K562 (cell line): ENCODE data around the gene MYH15. TPM values are rescaled to one million over a fixed set of nuclear protein-coding genes. Genes with fewer than 3 reads are reported as not detected.

Source experiments
- ATAC-seq: fragments of 200-7000 bp; cut with Tn5 transposase; 3 replicates; pipeline ENCODE4 v1.9.1; 2020; ENCODE audit warnings: moderate library complexity
- BruUV-seq: library from RNA; stranded (reverse); fragments of 400-500 nt; replicated peaks from 2 replicates; lab custom pipeline; 2021; lab: Mats Ljungman, UMichigan
- CTCF ChIA-PET: fragments of 300-600 bp; formaldehyde crosslinking; extraction: SDS; loops from one replicate; lab custom pipeline; 2021; ENCODE audit warnings: low intra/inter-chr PET ratio; lab: Yijun Ruan, JAX
- POLR2A ChIA-PET: fragments of 300-600, 350-650 bp; sonication (Branson Sonifier 250); formaldehyde crosslinking; extraction: SDS; loops from one replicate; lab custom pipeline; 2021; ENCODE audit warnings: antibody characterized with exemption, inconsistent platforms; lab: Yijun Ruan, JAX
- DNase-seq, 4 experiments: peaks; one replicate each; pipeline versions ENCODE4 v3.0.0 to v3.0.0-alpha.2; 2011 to 2018; ENCODE audit warnings: low spot score in 3 of 4, mixed read lengths in 3 of 4; ENCODE audit errors: extremely low read depth in 1 of 4
- FAIRE-seq: peaks from 2 replicates; lab custom pipeline; 2011; peaks lifted over from hg19 to GRCh38; lab: Jason Lieb, UNC
- H2AFZ ChIP-seq: 2 replicates; pipeline ENCODE4 v1.6.0; 2011; ENCODE audit warnings: low read depth, low read length, control low read depth, inconsistent platforms
- H3K27ac ChIP-seq: fragments of 200-600 bp; 3 replicates; pipeline ENCODE4 v1.8.0; 2011; ENCODE audit warnings: low read depth, mild to moderate bottlenecking, control low read depth, inconsistent platforms, low read length, moderate library complexity, mixed read lengths; ENCODE audit errors: extremely low read depth
- H3K27me3 ChIP-seq, 2 experiments: fragments of 300-600 bp in 1 of 2; 2 replicates in 1 of 2; 3 replicates in 1 of 2; pipeline versions ENCODE4 v1.6.0 to v1.8.0; 2011; ENCODE audit warnings: inconsistent platforms in 2 of 2, low read length in 2 of 2, mild to moderate bottlenecking in 1 of 2, mixed read lengths in 1 of 2, moderate library complexity in 1 of 2; ENCODE audit not compliant: control insufficient read depth in 2 of 2, insufficient read depth in 2 of 2
- H3K36me3 ChIP-seq: fragments of 300-600 bp; 3 replicates; pipeline ENCODE4 v1.8.0; 2011; ENCODE audit warnings: mild to moderate bottlenecking, low read length, inconsistent platforms; ENCODE audit not compliant: control insufficient read depth, insufficient read depth
- H3K4me1 ChIP-seq, 2 experiments: fragments of 200-600 bp in 1 of 2; replicated peaks in 1 of 2; 2 replicates in 1 of 2; 3 replicates in 1 of 2; pipeline versions ENCODE4 v1.5.1 to v1.8.0; 2011; ENCODE audit warnings: inconsistent platforms in 2 of 2, low read length in 2 of 2, mild to moderate bottlenecking in 1 of 2, mixed read lengths in 1 of 2, moderate library complexity in 1 of 2; ENCODE audit not compliant: control insufficient read depth in 2 of 2, insufficient read depth in 2 of 2
- H3K4me2 ChIP-seq: 2 replicates; pipeline ENCODE4 v1.6.1; 2011; ENCODE audit warnings: low read length, control low read depth, inconsistent platforms, mixed read lengths; ENCODE audit not compliant: insufficient read depth
- H3K4me3 ChIP-seq: fragments of 200-600 bp; sonication (generic), shearing (Covaris generic); 2 replicates; pipeline ENCODE4 v1.5.1; 2016; ENCODE audit warnings: control low read depth, inconsistent platforms
- H3K79me2 ChIP-seq: fragments of 200-600 bp; 3 replicates; pipeline ENCODE4 v1.8.0; 2011; ENCODE audit warnings: low read length, inconsistent platforms; ENCODE audit not compliant: control insufficient read depth, insufficient read depth
- H3K9ac ChIP-seq, 2 experiments: 2 replicates each; pipeline versions ENCODE4 v1.6.0 to v1.6.1; 2011; ENCODE audit warnings: low read depth in 2 of 2, low read length in 2 of 2, control low read depth in 1 of 2, inconsistent platforms in 1 of 2, mild to moderate bottlenecking in 1 of 2, mixed read lengths in 1 of 2; ENCODE audit not compliant: insufficient read depth in 1 of 2
- H3K9me1 ChIP-seq: one replicate; pipeline ENCODE4 v1.6.0; 2011; ENCODE audit warnings: inconsistent platforms, mild to moderate bottlenecking, low read length, moderate library complexity; ENCODE audit not compliant: control insufficient read depth, insufficient read depth
- H3K9me3 ChIP-seq: replicated peaks from 2 replicates; pipeline ENCODE4 v1.5.1; 2011; ENCODE audit warnings: low read depth, low read length, inconsistent platforms; ENCODE audit not compliant: control insufficient read depth, insufficient read depth
- H4K20me1 ChIP-seq: replicated peaks from 2 replicates; pipeline ENCODE4 v1.6.1; 2011; ENCODE audit warnings: low read length, inconsistent platforms, mixed read lengths; ENCODE audit not compliant: control insufficient read depth, insufficient read depth
- BACH1 ChIP-seq: fragments of 200-800 bp; sonication (Bioruptor generic); IDR thresholded peaks from 2 replicates; pipeline ENCODE4 v1.6.1; 2016; ENCODE audit warnings: missing genetic modification characterization, missing compliant biosample characterization
- CREBBP ChIP-seq: IDR thresholded peaks from one replicate; pipeline ENCODE4 v1.6.1; 2012; ENCODE audit warnings: low read depth, mild to moderate bottlenecking, control low read depth, inconsistent platforms, low read length
- PTTG1 ChIP-seq: fragments of 450-650 bp; IDR thresholded peaks from 2 replicates; pipeline ENCODE4 v1.6.1; 2016; ENCODE audit warnings: low read depth, mild to moderate bottlenecking, missing genetic modification characterization, missing compliant biosample characterization
- VEZF1 ChIP-seq: fragments of 200-800 bp; sonication (Bioruptor generic); IDR thresholded peaks from 2 replicates; pipeline ENCODE4 v1.6.1; 2017; ENCODE audit warnings: missing genetic modification characterization, missing compliant biosample characterization
- ZNF175 ChIP-seq: fragments of 200-800 bp; sonication (Bioruptor generic); IDR thresholded peaks from 2 replicates; pipeline ENCODE4 v1.6.1; 2016; ENCODE audit warnings: low read depth, mild to moderate bottlenecking, missing genetic modification characterization, missing compliant biosample characterization
- ZNF57 ChIP-seq: fragments of 450-650 bp; formaldehyde crosslinking; IDR thresholded peaks from 2 replicates; pipeline ENCODE4 v1.4.0; 2020; ENCODE audit warnings: mild to moderate bottlenecking, moderate library complexity
- WGBS: fragments of 100-300 bp; shearing (Covaris generic); methylation state at CpG from one replicate; pipeline ENCODE4 v1.1.6; 2016; ENCODE audit warnings: low coverage, mixed read lengths; ENCODE audit not compliant: insufficient coverage; ENCODE audit errors: missing lambda C conversion rate; 5-methylcytosine and 5-hydroxymethylcytosine counted together
- in situ Hi-C: fragments of 300-500 bp; cut with MboI; formaldehyde crosslinking; loops from 4 replicates; pipeline ENCODE4 v1.15.0; 2018; ENCODE audit warnings: inconsistent platforms, mixed read lengths
- intact Hi-C: fragments of 100-400 bp; cut with micrococcal nuclease; formaldehyde crosslinking; loops from 2 replicates; pipeline ENCODE4 v1.14.2; 2022
- polyA plus RNA-seq, 8 experiments: library from polyadenylated mRNA; depleted of rRNA in 4 of 8; stranded (reverse) in 5 of 8; unstranded in 3 of 8; fragments of >200 nt; fragmentation: Nextera tagmentation in 2 of 8; fragmentation: Illumina TruSeq in 1 of 8; extraction: Ambion mirVana in 2 of 8; extraction: Trizol in 1 of 8; gene quantifications; 2 replicates each; pipeline versions ENCODE4 v1.2.1 to v1.2.3, GENCODE V29; 2011 to 2014; ENCODE audit warnings: inconsistent platforms in 1 of 8, missing spikeins in 1 of 8
- total RNA-seq, 7 experiments: library from RNA; depleted of rRNA in 6 of 7; stranded (reverse); fragments of >200 nt in 6 of 7; fragmentation: Illumina TruSeq in 2 of 7; extraction: Trizol in 2 of 7; gene quantifications; 2 replicates each; pipeline versions ENCODE4 v1.2.1 to v1.2.3, GENCODE V29; 2011 to 2021; ENCODE audit warnings: low replicate concordance in 1 of 7
- TF ChIP-seq, protein P1 (sequence below): fragments of 450-650 bp; IDR thresholded peaks from 2 replicates; pipeline ENCODE4 v1.6.1; 2017; ENCODE audit warnings: antibody characterized with exemption

The MYH15 gene
- total and polyA plus RNA-seq, 9 of the 15 experiments (the other 6 are each of a cell fraction or from before 2014, with no cell fraction given), result 0.03 to 0.29 (median 0.12) TPM

DNA sequence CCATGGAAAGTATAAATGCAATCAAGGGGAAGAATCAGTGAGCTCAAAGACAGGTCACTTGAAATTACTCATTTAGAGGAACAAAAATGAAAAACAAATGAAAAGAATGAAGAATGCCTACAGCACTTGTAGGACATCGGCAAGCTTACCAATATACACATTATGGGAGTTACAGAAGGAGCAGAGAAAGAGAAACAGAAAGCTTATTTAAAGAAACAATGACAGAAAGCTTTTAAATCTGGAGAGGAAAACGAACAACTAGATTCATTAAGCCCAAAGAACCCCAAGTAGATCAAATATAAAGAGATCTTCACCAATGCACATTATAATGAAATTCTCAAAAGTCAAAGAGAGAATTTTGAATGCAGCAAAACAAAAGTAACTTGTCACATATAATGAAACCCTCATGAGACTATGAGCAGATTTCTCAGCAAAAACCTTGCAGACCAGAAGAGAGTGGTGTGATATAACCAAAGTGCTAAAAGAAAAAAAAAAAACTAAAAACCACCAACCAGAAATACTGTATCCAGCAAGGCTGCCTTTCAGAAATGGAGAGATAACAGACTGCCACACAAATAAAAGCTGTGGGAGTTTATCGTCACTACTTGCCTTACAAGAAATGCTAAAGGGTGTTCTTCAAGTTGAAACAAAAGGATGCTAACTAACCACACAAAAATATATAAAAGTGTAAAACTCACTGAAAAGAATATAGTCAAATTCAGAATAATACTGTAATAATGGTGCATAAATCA lies 63.1 kb downstream of the MYH15 start:
- Histone ChIP-seq H3K4me2 (no peak overlapping the region), H3K36me3 (no peaks in the 10 kb centered on the region), H3K79me2 (no peaks in the 10 kb centered on the region), H3K9me3 (no peaks in the 10 kb centered on the region), H3K9ac (no peak overlapping the region), H3K27me3 (no peaks in the 10 kb centered on the region), H2AFZ (no peak overlapping the region), H3K4me3 (no peak overlapping the region), H3K9me1 (no peaks in the 10 kb centered on the region), H3K4me1 (no peaks in the 10 kb centered on the region), H4K20me1 (no peaks in the 10 kb centered on the region), H3K27ac (no peak overlapping the region)
- intact Hi-C loops (no loop called here), in situ Hi-C loops (no loop called here)
- ChIA-PET POLR2A (no interaction called here), CTCF (no interaction called here)
- ATAC-seq (no peak), DNase-seq (no peak), FAIRE-seq (no peak)
- no TSS peak for BruUV-seq
- TF ChIP-seq BACH1 (tag), result no peak
- WGBS, result 8% methylated on average over 3 of the region's 3 CpGs

GRCh38 chr3:108442281-108442680 lies 68.1 kb downstream of the MYH15 start:
- POLR2A ChIA-PET, result no interaction called here
- ATAC-seq (no peak), FAIRE-seq (no peak)
- Histone ChIP-seq H3K4me2 (no peak overlapping the region), H4K20me1 (no peaks in the 10 kb centered on the region), H3K79me2 (no peaks in the 10 kb centered on the region), H3K4me3 (no peak overlapping the region)
- in situ Hi-C loops, result no loop called here
- TF ChIP-seq, protein P1, sequence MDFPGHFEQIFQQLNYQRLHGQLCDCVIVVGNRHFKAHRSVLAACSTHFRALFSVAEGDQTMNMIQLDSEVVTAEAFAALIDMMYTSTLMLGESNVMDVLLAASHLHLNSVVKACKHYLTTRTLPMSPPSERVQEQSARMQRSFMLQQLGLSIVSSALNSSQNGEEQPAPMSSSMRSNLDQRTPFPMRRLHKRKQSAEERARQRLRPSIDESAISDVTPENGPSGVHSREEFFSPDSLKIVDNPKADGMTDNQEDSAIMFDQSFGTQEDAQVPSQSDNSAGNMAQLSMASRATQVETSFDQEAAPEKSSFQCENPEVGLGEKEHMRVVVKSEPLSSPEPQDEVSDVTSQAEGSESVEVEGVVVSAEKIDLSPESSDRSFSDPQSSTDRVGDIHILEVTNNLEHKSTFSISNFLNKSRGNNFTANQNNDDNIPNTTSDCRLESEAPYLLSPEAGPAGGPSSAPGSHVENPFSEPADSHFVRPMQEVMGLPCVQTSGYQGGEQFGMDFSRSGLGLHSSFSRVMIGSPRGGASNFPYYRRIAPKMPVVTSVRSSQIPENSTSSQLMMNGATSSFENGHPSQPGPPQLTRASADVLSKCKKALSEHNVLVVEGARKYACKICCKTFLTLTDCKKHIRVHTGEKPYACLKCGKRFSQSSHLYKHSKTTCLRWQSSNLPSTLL, result no peak
- no peak for TF ChIP-seq PTTG1
- no peak for TF ChIP-seq CREBBP
- no peak for TF ChIP-seq ZNF175 (CRISPR knock-in tag)
- TF ChIP-seq VEZF1 (CRISPR knock-in tag), result no peak
- TF ChIP-seq ZNF57 (CRISPR knock-in tag), result no peak
- TF ChIP-seq, all 486 proteins: peak for 0
- no peaks in the 10 kb centered on the region for H3K36me3 ChIP-seq
- no peak overlapping the region for H2AFZ ChIP-seq
- no peaks in the 10 kb centered on the region for H3K27me3 ChIP-seq
- no peak overlapping the region for H3K27ac ChIP-seq
- no TSS peak for BruUV-seq
- DNase-seq, result no peak
- no peaks in the 10 kb centered on the region for H3K9me1 ChIP-seq
- CTCF ChIA-PET, result no interaction called here
- H3K9ac ChIP-seq, result no peak overlapping the region
- intact Hi-C loops, result no loop called here
- WGBS, result 4% methylated on average over 2 of the region's 2 CpGs
- no peaks in the 10 kb centered on the region for H3K9me3 ChIP-seq
- H3K4me1 ChIP-seq, result no peaks in the 10 kb centered on the region
